ENCODE measurements around the gene FAM153A.
"Not testable (repeated sequence)": the region's sequence is repeated elsewhere in the genome, so short reads cannot be mapped to it uniquely, and the experiment has no call there.

DNA sequence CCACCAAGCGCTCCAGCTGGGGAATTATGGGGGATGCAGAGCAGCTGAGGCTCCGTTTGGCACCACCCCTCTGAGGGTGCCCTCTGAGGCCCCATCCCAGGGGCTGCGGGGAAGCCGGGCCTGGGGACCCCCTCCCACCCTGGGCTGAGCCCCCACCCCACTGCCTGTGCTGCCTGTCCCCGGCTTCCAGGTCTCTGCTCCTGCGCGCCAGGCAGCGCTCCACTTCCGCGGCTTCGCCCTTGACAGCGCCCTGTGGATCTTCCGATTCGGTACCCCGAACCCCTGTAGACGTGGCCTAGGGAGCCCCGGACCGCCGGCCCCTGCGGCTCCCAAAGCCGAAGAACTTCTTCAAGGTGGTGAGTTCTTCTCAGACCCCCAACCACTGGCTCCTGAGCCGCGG, 530 bp downstream of the FAM153A start:
- TF ChIP-seq GABPA (IDR thresholded peaks at IDR 0.05; ENCODE audit: low read depth, low read length); GABPA (CRISPR knock-in tag; IDR thresholded peaks at IDR 0.05; ENCODE audit: low read depth); HNRNPH1 (optimal IDR thresholded peaks at IDR 0.05; ENCODE audit: low read depth, low read length); MAFF (IDR thresholded peaks at IDR 0.05; ENCODE audit: low read depth, low read length); CHD4 (IDR thresholded peaks at IDR 0.05; ENCODE audit: borderline replicate concordance, low read length); POLR2A (IDR thresholded peaks at IDR 0.05; ENCODE audit: insufficient read depth in 1 of 2, low read depth in 2 of 2, low read length in 2 of 2); JUND (CRISPR knock-in tag; IDR thresholded peaks at IDR 0.05): not testable (repeated sequence)
- TF ChIP-seq, protein P1, sequence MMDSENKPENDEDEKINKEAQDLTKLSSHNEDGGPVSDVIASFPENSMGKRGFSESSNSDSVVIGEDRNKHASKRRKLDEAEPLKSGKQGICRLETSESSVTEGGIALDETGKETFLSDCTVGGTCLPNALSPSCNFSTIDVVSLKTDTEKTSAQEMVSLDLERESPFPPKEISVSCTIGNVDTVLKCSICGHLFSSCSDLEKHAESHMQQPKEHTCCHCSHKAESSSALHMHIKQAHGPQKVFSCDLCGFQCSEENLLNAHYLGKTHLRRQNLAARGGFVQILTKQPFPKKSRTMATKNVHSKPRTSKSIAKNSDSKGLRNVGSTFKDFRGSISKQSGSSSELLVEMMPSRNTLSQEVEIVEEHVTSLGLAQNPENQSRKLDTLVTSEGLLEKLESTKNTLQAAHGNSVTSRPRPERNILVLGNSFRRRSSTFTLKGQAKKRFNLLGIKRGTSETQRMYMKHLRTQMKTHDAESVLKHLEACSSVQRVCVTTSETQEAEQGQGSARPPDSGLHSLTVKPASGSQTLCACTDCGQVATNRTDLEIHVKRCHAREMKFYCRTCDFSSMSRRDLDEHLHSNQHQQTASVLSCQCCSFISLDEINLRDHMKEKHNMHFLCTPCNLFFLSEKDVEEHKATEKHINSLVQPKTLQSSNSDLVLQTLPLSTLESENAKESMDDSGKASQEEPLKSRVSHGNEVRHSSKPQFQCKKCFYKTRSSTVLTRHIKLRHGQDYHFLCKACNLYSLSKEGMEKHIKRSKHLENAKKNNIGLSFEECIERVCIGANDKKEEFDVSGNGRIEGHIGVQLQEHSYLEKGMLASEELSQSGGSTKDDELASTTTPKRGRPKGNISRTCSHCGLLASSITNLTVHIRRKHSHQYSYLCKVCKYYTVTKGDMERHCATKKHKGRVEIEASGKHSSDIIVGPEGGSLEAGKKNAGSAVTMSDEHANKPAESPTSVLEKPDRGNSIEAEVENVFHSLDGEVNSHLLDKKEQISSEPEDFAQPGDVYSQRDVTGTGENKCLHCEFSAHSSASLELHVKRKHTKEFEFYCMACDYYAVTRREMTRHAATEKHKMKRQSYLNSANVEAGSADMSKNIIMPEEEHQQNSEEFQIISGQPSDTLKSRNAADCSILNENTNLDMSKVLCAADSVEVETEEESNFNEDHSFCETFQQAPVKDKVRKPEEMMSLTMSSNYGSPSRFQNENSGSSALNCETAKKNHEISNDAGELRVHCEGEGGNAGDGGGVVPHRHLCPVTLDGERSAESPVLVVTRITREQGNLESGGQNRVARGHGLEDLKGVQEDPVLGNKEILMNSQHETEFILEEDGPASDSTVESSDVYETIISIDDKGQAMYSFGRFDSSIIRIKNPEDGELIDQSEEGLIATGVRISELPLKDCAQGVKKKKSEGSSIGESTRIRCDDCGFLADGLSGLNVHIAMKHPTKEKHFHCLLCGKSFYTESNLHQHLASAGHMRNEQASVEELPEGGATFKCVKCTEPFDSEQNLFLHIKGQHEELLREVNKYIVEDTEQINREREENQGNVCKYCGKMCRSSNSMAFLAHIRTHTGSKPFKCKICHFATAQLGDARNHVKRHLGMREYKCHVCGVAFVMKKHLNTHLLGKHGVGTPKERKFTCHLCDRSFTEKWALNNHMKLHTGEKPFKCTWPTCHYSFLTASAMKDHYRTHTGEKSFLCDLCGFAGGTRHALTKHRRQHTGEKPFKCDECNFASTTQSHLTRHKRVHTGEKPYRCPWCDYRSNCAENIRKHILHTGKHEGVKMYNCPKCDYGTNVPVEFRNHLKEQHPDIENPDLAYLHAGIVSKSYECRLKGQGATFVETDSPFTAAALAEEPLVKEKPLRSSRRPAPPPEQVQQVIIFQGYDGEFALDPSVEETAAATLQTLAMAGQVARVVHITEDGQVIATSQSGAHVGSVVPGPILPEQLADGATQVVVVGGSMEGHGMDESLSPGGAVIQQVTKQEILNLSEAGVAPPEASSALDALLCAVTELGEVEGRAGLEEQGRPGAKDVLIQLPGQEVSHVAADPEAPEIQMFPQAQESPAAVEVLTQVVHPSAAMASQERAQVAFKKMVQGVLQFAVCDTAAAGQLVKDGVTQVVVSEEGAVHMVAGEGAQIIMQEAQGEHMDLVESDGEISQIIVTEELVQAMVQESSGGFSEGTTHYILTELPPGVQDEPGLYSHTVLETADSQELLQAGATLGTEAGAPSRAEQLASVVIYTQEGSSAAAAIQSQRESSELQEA (CRISPR knock-in tag; IDR thresholded peaks at IDR 0.05; ENCODE audit: not compliant biosample characterization): not testable (repeated sequence)
- TF ChIP-seq, protein P2, sequence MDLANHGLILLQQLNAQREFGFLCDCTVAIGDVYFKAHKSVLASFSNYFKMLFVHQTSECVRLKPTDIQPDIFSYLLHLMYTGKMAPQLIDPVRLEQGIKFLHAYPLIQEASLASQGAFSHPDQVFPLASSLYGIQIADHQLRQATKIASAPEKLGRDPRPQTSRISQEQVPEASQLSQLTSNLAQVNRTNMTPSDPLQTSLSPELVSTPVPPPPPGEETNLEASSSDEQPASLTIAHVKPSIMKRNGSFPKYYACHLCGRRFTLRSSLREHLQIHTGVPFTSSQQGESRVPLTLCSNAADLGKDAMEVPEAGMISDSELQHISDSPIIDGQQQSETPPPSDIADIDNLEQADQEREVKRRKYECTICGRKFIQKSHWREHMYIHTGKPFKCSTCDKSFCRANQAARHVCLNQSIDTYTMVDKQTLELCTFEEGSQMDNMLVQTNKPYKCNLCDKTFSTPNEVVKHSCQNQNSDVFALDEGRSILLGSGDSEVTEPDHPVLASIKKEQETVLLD (CRISPR knock-in tag; IDR thresholded peaks at IDR 0.05; ENCODE audit: low read depth): not testable (repeated sequence)
- TF ChIP-seq, protein P3, sequence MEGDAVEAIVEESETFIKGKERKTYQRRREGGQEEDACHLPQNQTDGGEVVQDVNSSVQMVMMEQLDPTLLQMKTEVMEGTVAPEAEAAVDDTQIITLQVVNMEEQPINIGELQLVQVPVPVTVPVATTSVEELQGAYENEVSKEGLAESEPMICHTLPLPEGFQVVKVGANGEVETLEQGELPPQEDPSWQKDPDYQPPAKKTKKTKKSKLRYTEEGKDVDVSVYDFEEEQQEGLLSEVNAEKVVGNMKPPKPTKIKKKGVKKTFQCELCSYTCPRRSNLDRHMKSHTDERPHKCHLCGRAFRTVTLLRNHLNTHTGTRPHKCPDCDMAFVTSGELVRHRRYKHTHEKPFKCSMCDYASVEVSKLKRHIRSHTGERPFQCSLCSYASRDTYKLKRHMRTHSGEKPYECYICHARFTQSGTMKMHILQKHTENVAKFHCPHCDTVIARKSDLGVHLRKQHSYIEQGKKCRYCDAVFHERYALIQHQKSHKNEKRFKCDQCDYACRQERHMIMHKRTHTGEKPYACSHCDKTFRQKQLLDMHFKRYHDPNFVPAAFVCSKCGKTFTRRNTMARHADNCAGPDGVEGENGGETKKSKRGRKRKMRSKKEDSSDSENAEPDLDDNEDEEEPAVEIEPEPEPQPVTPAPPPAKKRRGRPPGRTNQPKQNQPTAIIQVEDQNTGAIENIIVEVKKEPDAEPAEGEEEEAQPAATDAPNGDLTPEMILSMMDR (CRISPR knock-in tag; IDR thresholded peaks at IDR 0.05): not testable (repeated sequence)

All from HepG2 (cell line).